ENCODE results near the gene FAM114A2. TPM values are rescaled to one million over a fixed set of nuclear protein-coding genes. Genes with fewer than 3 reads are reported as not detected.
A peak's percentile ranks its signal among the peaks of the same experiment; 100 is the strongest.
"Not testable (repeated sequence)": the region's sequence is repeated elsewhere in the genome, so short reads cannot be mapped to it uniquely, and the experiment has no call there.

Gene FAM114A2
- total and polyA plus RNA-seq, 2 donors, result 14.1 to 38.3 TPM

GRCh38 chr5:154076240-154076922, 37.7 kb upstream of the FAM114A2 start:
- Histone ChIP-seq H3K27me3 (ENCODE audit: control insufficient read depth in 2 of 2, insufficient read depth in 1 of 2, low read length in 1 of 2) (no peaks in the 10 kb centered on the region), H3K36me3 (ENCODE audit: control insufficient read depth in 2 of 2, insufficient read depth in 2 of 2, low read length in 1 of 2) (no peaks in the 10 kb centered on the region), H3K4me3 (ENCODE audit: low read length in 2 of 2) (no peak overlapping the region), H3K9me3 (ENCODE audit: control insufficient read depth in 2 of 2, insufficient read depth in 1 of 2, low read length in 1 of 2) (no peaks in the 10 kb centered on the region), H3K4me1 (ENCODE audit: control insufficient read depth in 2 of 2, insufficient read depth in 2 of 2, low read length in 2 of 2) (no peaks in the 10 kb centered on the region), H3K27ac (ENCODE audit: low read depth in 1 of 2, low read length in 1 of 2) (no peak overlapping the region)
- WGBS, result 94% methylated on average over 5 of the region's 5 CpGs
- no peak for DNase-seq (ENCODE audit: low read depth in 6 of 9, low spot score in 9 of 9)

- DNase-seq (ENCODE audit: low read depth in 6 of 9, low spot score in 9 of 9), result peak; percentile 42 to 85 (median 58)
- Histone ChIP-seq H3K27me3 (ENCODE audit: control insufficient read depth in 2 of 2, insufficient read depth in 1 of 2, low read length in 1 of 2) (no peaks in the 10 kb centered on the region), H3K4me1 (ENCODE audit: control insufficient read depth in 2 of 2, insufficient read depth in 2 of 2, low read length in 2 of 2) (no peaks in the 10 kb centered on the region), H3K9me3 (ENCODE audit: control insufficient read depth in 2 of 2, insufficient read depth in 1 of 2, low read length in 1 of 2) (no peaks in the 10 kb centered on the region), H3K27ac (ENCODE audit: low read depth in 1 of 2, low read length in 1 of 2) (no peak overlapping the region), H3K36me3 (ENCODE audit: control insufficient read depth in 2 of 2, insufficient read depth in 2 of 2, low read length in 1 of 2) (no peaks in the 10 kb centered on the region), H3K4me3 (ENCODE audit: low read length in 2 of 2) (no peak overlapping the region)
- WGBS, result 53% methylated on average over 18 of the region's 18 CpGs
These were observed 33.9 kb upstream of the FAM114A2 start for GRCh38 chr5:154072414-154073171.

- DNase-seq (ENCODE audit: low read depth in 6 of 9, low spot score in 9 of 9), result no peak
- no peaks in the 10 kb centered on the region for H3K4me1 ChIP-seq (ENCODE audit: control insufficient read depth in 2 of 2, insufficient read depth in 2 of 2, low read length in 2 of 2)
- H3K36me3 ChIP-seq (ENCODE audit: control insufficient read depth in 2 of 2, insufficient read depth in 2 of 2, low read length in 1 of 2), result no peaks in the 10 kb centered on the region
- no peaks in the 10 kb centered on the region for H3K27me3 ChIP-seq (ENCODE audit: control insufficient read depth in 2 of 2, insufficient read depth in 1 of 2, low read length in 1 of 2)
- no peak overlapping the region for H3K27ac ChIP-seq (ENCODE audit: low read depth in 1 of 2, low read length in 1 of 2)
- H3K4me3 ChIP-seq (ENCODE audit: low read length in 2 of 2), result no peak overlapping the region
- H3K9me3 ChIP-seq (ENCODE audit: control insufficient read depth in 2 of 2, insufficient read depth in 1 of 2, low read length in 1 of 2), result no peaks in the 10 kb centered on the region
- WGBS, result 77% methylated on average over 2 of the region's 2 CpGs
These were observed 33.2 kb upstream of the FAM114A2 start for GRCh38 chr5:154071799-154072413.

GRCh38 chr5:154069854-154070253, 31.1 kb upstream of the FAM114A2 start:
- not testable (repeated sequence) for DNase-seq (ENCODE audit: low read depth in 6 of 9, low spot score in 9 of 9); H3K4me3 ChIP-seq (ENCODE audit: low read length in 2 of 2); H3K36me3 ChIP-seq (ENCODE audit: control insufficient read depth in 2 of 2, insufficient read depth in 2 of 2, low read length in 1 of 2); H3K4me1 ChIP-seq (ENCODE audit: control insufficient read depth in 2 of 2, insufficient read depth in 2 of 2, low read length in 2 of 2); H3K9me3 ChIP-seq (ENCODE audit: control insufficient read depth in 2 of 2, insufficient read depth in 1 of 2, low read length in 1 of 2); H3K27ac ChIP-seq (ENCODE audit: low read depth in 1 of 2, low read length in 1 of 2); H3K27me3 ChIP-seq (ENCODE audit: control insufficient read depth in 2 of 2, insufficient read depth in 1 of 2, low read length in 1 of 2)
- WGBS, result 98% methylated on average over 5 of the region's 5 CpGs

- Histone ChIP-seq H3K27ac (ENCODE audit: low read depth in 1 of 2, low read length in 1 of 2) (no peak overlapping the region), H3K9me3 (ENCODE audit: control insufficient read depth in 2 of 2, insufficient read depth in 1 of 2, low read length in 1 of 2) (no peaks in the 10 kb centered on the region), H3K27me3 (ENCODE audit: control insufficient read depth in 2 of 2, insufficient read depth in 1 of 2, low read length in 1 of 2) (no peaks in the 10 kb centered on the region), H3K4me3 (ENCODE audit: low read length in 2 of 2) (no peak overlapping the region), H3K36me3 (ENCODE audit: control insufficient read depth in 2 of 2, insufficient read depth in 2 of 2, low read length in 1 of 2) (no peaks in the 10 kb centered on the region), H3K4me1 (ENCODE audit: control insufficient read depth in 2 of 2, insufficient read depth in 2 of 2, low read length in 2 of 2) (no peaks in the 10 kb centered on the region)
- no peak for DNase-seq (ENCODE audit: low read depth in 6 of 9, low spot score in 9 of 9)
These were observed 27.3 kb upstream of the FAM114A2 start for GRCh38 chr5:154065971-154066370.

- Histone ChIP-seq H3K36me3 (ENCODE audit: control insufficient read depth in 2 of 2, insufficient read depth in 2 of 2, low read length in 1 of 2) (no peaks in the 10 kb centered on the region), H3K4me1 (ENCODE audit: control insufficient read depth in 2 of 2, insufficient read depth in 2 of 2, low read length in 2 of 2) (peaks cover 5 to 10% of the 10 kb centered on the region in 2 donors), H3K9me3 (ENCODE audit: control insufficient read depth in 2 of 2, insufficient read depth in 1 of 2, low read length in 1 of 2) (no peaks in the 10 kb centered on the region), H3K27ac (ENCODE audit: low read depth in 1 of 2, low read length in 1 of 2) (no peak overlapping the region), H3K4me3 (ENCODE audit: low read length in 2 of 2) (no peak overlapping the region), H3K27me3 (ENCODE audit: control insufficient read depth in 2 of 2, insufficient read depth in 1 of 2, low read length in 1 of 2) (no peaks in the 10 kb centered on the region)
- no peak for DNase-seq (ENCODE audit: low read depth in 6 of 9, low spot score in 9 of 9)
These were observed 24.7 kb upstream of the FAM114A2 start for GRCh38 chr5:154063372-154063771.

- no peak for DNase-seq (ENCODE audit: low read depth in 6 of 9, low spot score in 9 of 9)
- Histone ChIP-seq H3K27ac (ENCODE audit: low read depth in 1 of 2, low read length in 1 of 2) (no peak overlapping the region), H3K4me1 (ENCODE audit: control insufficient read depth in 2 of 2, insufficient read depth in 2 of 2, low read length in 2 of 2) (peaks cover 5 to 11% of the 10 kb centered on the region in 2 donors), H3K4me3 (ENCODE audit: low read length in 2 of 2) (no peak overlapping the region), H3K9me3 (ENCODE audit: control insufficient read depth in 2 of 2, insufficient read depth in 1 of 2, low read length in 1 of 2) (no peaks in the 10 kb centered on the region), H3K36me3 (ENCODE audit: control insufficient read depth in 2 of 2, insufficient read depth in 2 of 2, low read length in 1 of 2) (no peaks in the 10 kb centered on the region), H3K27me3 (ENCODE audit: control insufficient read depth in 2 of 2, insufficient read depth in 1 of 2, low read length in 1 of 2) (no peaks in the 10 kb centered on the region)
- 98% methylated on average over 3 of the region's 3 CpGs for WGBS
These were observed 21.9 kb upstream of the FAM114A2 start for GRCh38 chr5:154060606-154061005.

GRCh38 chr5:154059583-154059982, 20.9 kb upstream of the FAM114A2 start:
- Histone ChIP-seq H3K4me1 (ENCODE audit: control insufficient read depth in 2 of 2, insufficient read depth in 2 of 2, low read length in 2 of 2) (peaks cover 5 to 11% of the 10 kb centered on the region in 2 donors), H3K36me3 (ENCODE audit: control insufficient read depth in 2 of 2, insufficient read depth in 2 of 2, low read length in 1 of 2) (peaks cover 0 to 7% of the 10 kb centered on the region in 2 donors), H3K27me3 (ENCODE audit: control insufficient read depth in 2 of 2, insufficient read depth in 1 of 2, low read length in 1 of 2) (no peaks in the 10 kb centered on the region), H3K27ac (ENCODE audit: low read depth in 1 of 2, low read length in 1 of 2) (no peak overlapping the region), H3K9me3 (ENCODE audit: control insufficient read depth in 2 of 2, insufficient read depth in 1 of 2, low read length in 1 of 2) (no peaks in the 10 kb centered on the region), H3K4me3 (ENCODE audit: low read length in 2 of 2) (no peak overlapping the region)
- peak in 1 of 9 donors; percentile 11 for DNase-seq (ENCODE audit: low read depth in 6 of 9, low spot score in 9 of 9)
- 86% methylated on average over 4 of the region's 4 CpGs for WGBS

- Histone ChIP-seq H3K4me3 (ENCODE audit: low read length in 2 of 2) (no peak overlapping the region), H3K36me3 (ENCODE audit: control insufficient read depth in 2 of 2, insufficient read depth in 2 of 2, low read length in 1 of 2) (peaks cover 0 to 13% of the 10 kb centered on the region in 2 donors), H3K27me3 (ENCODE audit: control insufficient read depth in 2 of 2, insufficient read depth in 1 of 2, low read length in 1 of 2) (no peaks in the 10 kb centered on the region), H3K4me1 (ENCODE audit: control insufficient read depth in 2 of 2, insufficient read depth in 2 of 2, low read length in 2 of 2) (peaks cover 5 to 11% of the 10 kb centered on the region in 2 donors), H3K27ac (ENCODE audit: low read depth in 1 of 2, low read length in 1 of 2) (no peak overlapping the region), H3K9me3 (ENCODE audit: control insufficient read depth in 2 of 2, insufficient read depth in 1 of 2, low read length in 1 of 2) (no peaks in the 10 kb centered on the region)
- WGBS, result 33% methylated on average over 6 of the region's 6 CpGs
- DNase-seq (ENCODE audit: low read depth in 6 of 9, low spot score in 9 of 9), result peak in 1 of 9 donors; percentile 30
These were observed 20.3 kb upstream of the FAM114A2 start for GRCh38 chr5:154059039-154059430.

Measured in thymus (tissue), 11 donors.